ENCODE data around the gene TMEM245.
"Not testable (repeated sequence)": the region's sequence is repeated elsewhere in the genome, so short reads cannot be mapped to it uniquely, and the experiment has no call there.

The TMEM245 gene

GRCh38 chr9:109062543-109062942, 57.2 kb downstream of the TMEM245 start:
- Histone ChIP-seq H3K27ac (ENCODE audit: low read depth, low read length) (no peak overlapping the region), H4K20me1 (ENCODE audit: control insufficient read depth, insufficient read depth, low read depth, low read length) (no peaks in the 10 kb centered on the region), H3F3A (ENCODE audit: control insufficient read depth, insufficient read depth) (no peaks in the 10 kb centered on the region)

GRCh38 chr9:109060191-109060590, 59.6 kb downstream of the TMEM245 start:
- no peaks in the 10 kb centered on the region for H3K79me2 ChIP-seq (ENCODE audit: control insufficient read depth, low read length)
- no peaks in the 10 kb centered on the region for H3F3A ChIP-seq (ENCODE audit: control insufficient read depth, insufficient read depth)
- no peaks in the 10 kb centered on the region for H3K9me3 ChIP-seq (ENCODE audit: control insufficient read depth, insufficient read depth, low read length)
- peaks cover 75% of the 10 kb centered on the region for H3K36me3 ChIP-seq (ENCODE audit: control insufficient read depth, low read length)
- no peaks in the 10 kb centered on the region for H3K9me2 ChIP-seq (replicated peaks; ENCODE audit: control insufficient read depth, low read length)
- H3K4me3 ChIP-seq (ENCODE audit: low read length), result no peak overlapping the region
- no peaks in the 10 kb centered on the region for H3K27me3 ChIP-seq (ENCODE audit: control insufficient read depth, low read length)
- no peaks in the 10 kb centered on the region for H3K4me1 ChIP-seq (ENCODE audit: control insufficient read depth, low read length)
- TF ChIP-seq CTCF (IDR thresholded peaks at IDR 0.05; ENCODE audit: low read depth, low read length, poor library complexity, severe bottlenecking) (no peak), EZH2phosphoT487 (IDR thresholded peaks at IDR 0.05; ENCODE audit: borderline replicate concordance, low read length) (no peak)
- H3K4me2 ChIP-seq (ENCODE audit: low read length), result no peak overlapping the region
- H3K27ac ChIP-seq (ENCODE audit: low read depth, low read length), result no peak overlapping the region
- H4K20me1 ChIP-seq (ENCODE audit: control insufficient read depth, insufficient read depth, low read depth, low read length), result no peaks in the 10 kb centered on the region

More at GRCh38 chr9:109062543-109062942, 57.2 kb downstream of the TMEM245 start:
- TF ChIP-seq CTCF (IDR thresholded peaks at IDR 0.05; ENCODE audit: low read depth, low read length, poor library complexity, severe bottlenecking) (no peak), EZH2phosphoT487 (IDR thresholded peaks at IDR 0.05; ENCODE audit: borderline replicate concordance, low read length) (no peak)
- no peak overlapping the region for H3K4me2 ChIP-seq (ENCODE audit: low read length)
- no peaks in the 10 kb centered on the region for H3K9me2 ChIP-seq (replicated peaks; ENCODE audit: control insufficient read depth, low read length)
- H3K4me1 ChIP-seq (ENCODE audit: control insufficient read depth, low read length), result no peaks in the 10 kb centered on the region
- H3K79me2 ChIP-seq (ENCODE audit: control insufficient read depth, low read length), result no peaks in the 10 kb centered on the region
- no peak overlapping the region for H3K4me3 ChIP-seq (ENCODE audit: low read length)
- H3K9me3 ChIP-seq (ENCODE audit: control insufficient read depth, insufficient read depth, low read length), result no peaks in the 10 kb centered on the region
- peaks cover 74% of the 10 kb centered on the region for H3K36me3 ChIP-seq (ENCODE audit: control insufficient read depth, low read length)
- H3K27me3 ChIP-seq (ENCODE audit: control insufficient read depth, low read length), result no peaks in the 10 kb centered on the region

GRCh38 chr9:109053121-109053520, 66.6 kb downstream of the TMEM245 start:
- H3K4me3 ChIP-seq (ENCODE audit: low read length); H3F3A ChIP-seq (ENCODE audit: control insufficient read depth, insufficient read depth); H3K9me2 ChIP-seq (replicated peaks; ENCODE audit: control insufficient read depth, low read length); H3K79me2 ChIP-seq (ENCODE audit: control insufficient read depth, low read length); H3K4me1 ChIP-seq (ENCODE audit: control insufficient read depth, low read length); H3K27ac ChIP-seq (ENCODE audit: low read depth, low read length); H3K27me3 ChIP-seq (ENCODE audit: control insufficient read depth, low read length); H3K9me3 ChIP-seq (ENCODE audit: control insufficient read depth, insufficient read depth, low read length); H3K4me2 ChIP-seq (ENCODE audit: low read length); H4K20me1 ChIP-seq (ENCODE audit: control insufficient read depth, insufficient read depth, low read depth, low read length): not testable (repeated sequence)
- peaks cover 83% of the 10 kb centered on the region for H3K36me3 ChIP-seq (ENCODE audit: control insufficient read depth, low read length)

GRCh38 chr9:109052416-109052815, 67.3 kb downstream of the TMEM245 start:
- Histone ChIP-seq H4K20me1 (ENCODE audit: control insufficient read depth, insufficient read depth, low read depth, low read length) (no peaks in the 10 kb centered on the region), H3K4me1 (ENCODE audit: control insufficient read depth, low read length) (no peaks in the 10 kb centered on the region), H3K4me3 (ENCODE audit: low read length) (no peak overlapping the region), H3K27me3 (ENCODE audit: control insufficient read depth, low read length) (no peaks in the 10 kb centered on the region), H3K9me2 (replicated peaks; ENCODE audit: control insufficient read depth, low read length) (no peaks in the 10 kb centered on the region), H3K36me3 (ENCODE audit: control insufficient read depth, low read length) (peaks cover 86% of the 10 kb centered on the region), H3K79me2 (ENCODE audit: control insufficient read depth, low read length) (no peaks in the 10 kb centered on the region), H3K9me3 (ENCODE audit: control insufficient read depth, insufficient read depth, low read length) (no peaks in the 10 kb centered on the region), H3F3A (ENCODE audit: control insufficient read depth, insufficient read depth) (no peaks in the 10 kb centered on the region), H3K4me2 (ENCODE audit: low read length) (no peak overlapping the region), H3K27ac (ENCODE audit: low read depth, low read length) (no peak overlapping the region)
- TF ChIP-seq EZH2phosphoT487 (IDR thresholded peaks at IDR 0.05; ENCODE audit: borderline replicate concordance, low read length) (no peak), CTCF (IDR thresholded peaks at IDR 0.05; ENCODE audit: low read depth, low read length, poor library complexity, severe bottlenecking) (no peak)

Measured in DOHH2 (cell line).